ENCODE measurements around the gene F8A2.
"Not testable (repeated sequence)": the region's sequence is repeated elsewhere in the genome, so short reads cannot be mapped to it uniquely, and the experiment has no call there.

GRCh38 chrX:155394747-155395276, 12.9 kb downstream of the F8A2 start:
- not testable (repeated sequence) for TF ChIP-seq CTCF, POLR2A (IDR thresholded peaks at IDR 0.05)

All from right lobe of liver (tissue), 4 donors.